IMR-90 (cell line): ENCODE measurements around the gene HDAC6. TPM values are rescaled to one million over a fixed set of nuclear protein-coding genes. Genes with fewer than 3 reads are reported as not detected.

Source experiments
- ATAC-seq: fragments of 200-7000 bp; cut with Tn5 transposase; 2 replicates; pipeline ENCODE4 v1.9.1; 2020; ENCODE audit warnings: low read depth, mild to moderate bottlenecking, moderate library complexity
- BruUV-seq: library from RNA; stranded (reverse); fragments of 400-500 nt; replicated peaks from 2 replicates; lab custom pipeline; 2021; lab: Mats Ljungman, UMichigan
- CTCF ChIA-PET: fragments of 300-600 bp; formaldehyde crosslinking; extraction: SDS; loops from one replicate; lab custom pipeline; 2021; ENCODE audit warnings: antibody characterized with exemption; lab: Yijun Ruan, JAX
- POLR2A ChIA-PET: fragments of 300-600 bp; sonication (Branson Sonifier 250); formaldehyde crosslinking; loops from one replicate; lab custom pipeline; 2022; ENCODE audit warnings: antibody characterized with exemption; ENCODE audit not compliant: unreplicated experiment; lab: Charles Lee
- DNase-seq: peaks from one replicate; pipeline ENCODE4 v3.0.0; 2013
- H2AFZ ChIP-seq: replicated peaks from 2 replicates; pipeline ENCODE3; 2013; ENCODE audit warnings: low read length, mild to moderate bottlenecking; ENCODE audit not compliant: poor library complexity
- H2AK5ac ChIP-seq: 2 replicates; pipeline ENCODE4 v1.6.1; 2013; ENCODE audit warnings: low read depth, low read length, inconsistent platforms
- H2AK9ac ChIP-seq: replicated peaks from 2 replicates; pipeline ENCODE3; 2013; ENCODE audit warnings: mild to moderate bottlenecking, low read depth, low read length, moderate library complexity; ENCODE audit not compliant: poor library complexity
- H2BK120ac ChIP-seq: 2 replicates; pipeline ENCODE4 v1.6.1; 2013; ENCODE audit warnings: low read depth, low read length, inconsistent platforms
- H2BK15ac ChIP-seq: 3 replicates; pipeline ENCODE4 v1.6.1; 2013; ENCODE audit warnings: low read depth, low read length, inconsistent platforms
- H2BK20ac ChIP-seq: 2 replicates; pipeline ENCODE4 v1.6.1; 2013; ENCODE audit warnings: low read depth, mild to moderate bottlenecking, inconsistent platforms, low read length, moderate library complexity
- H2BK5ac ChIP-seq: 2 replicates; pipeline ENCODE4 v1.6.1; 2013; ENCODE audit warnings: mild to moderate bottlenecking, low read depth, low read length, inconsistent platforms; ENCODE audit not compliant: poor library complexity, severe bottlenecking
- H3K14ac ChIP-seq: replicated peaks from 2 replicates; pipeline ENCODE4 v1.6.1; 2013; ENCODE audit warnings: low read depth, low read length, inconsistent platforms
- H3K18ac ChIP-seq: 2 replicates; pipeline ENCODE4 v1.6.1; 2013; ENCODE audit warnings: low read depth, low read length, control low read depth
- H3K23ac ChIP-seq: 2 replicates; pipeline ENCODE4 v1.6.1; 2013; ENCODE audit warnings: low read depth, low read length, inconsistent platforms
- H3K27ac ChIP-seq: 2 replicates; pipeline ENCODE4 v1.5.1; 2013; ENCODE audit warnings: mild to moderate bottlenecking, control low read depth, low read length; ENCODE audit not compliant: insufficient read depth
- H3K27me3 ChIP-seq: 2 replicates; pipeline ENCODE4 v1.6.1; 2013; ENCODE audit warnings: low read length; ENCODE audit not compliant: control insufficient read depth, insufficient read depth
- H3K36me3 ChIP-seq: 2 replicates; pipeline ENCODE4 v1.6.1; 2013; ENCODE audit warnings: low read length, mixed read lengths; ENCODE audit not compliant: control insufficient read depth, insufficient read depth
- H3K4ac ChIP-seq: 2 replicates; pipeline ENCODE4 v1.6.1; 2013; ENCODE audit warnings: low read depth, low read length, inconsistent platforms
- H3K4me1 ChIP-seq: 2 replicates; pipeline ENCODE4 v1.6.1; 2013; ENCODE audit warnings: low read length, mixed read lengths; ENCODE audit not compliant: control insufficient read depth, insufficient read depth
- H3K4me2 ChIP-seq: 2 replicates; pipeline ENCODE4 v1.6.1; 2013; ENCODE audit warnings: low read depth, mild to moderate bottlenecking, control low read depth, low read length, moderate library complexity
- H3K4me3 ChIP-seq: 2 replicates; pipeline ENCODE4 v1.5.1; 2013; ENCODE audit warnings: low read depth, mild to moderate bottlenecking, control low read depth, low read length, moderate library complexity; ENCODE audit not compliant: insufficient read depth
- H3K56ac ChIP-seq: 2 replicates; pipeline ENCODE4 v1.6.1; 2013; ENCODE audit warnings: low read length, inconsistent platforms; ENCODE audit not compliant: insufficient read depth; ENCODE audit errors: extremely low read depth
- H3K79me1 ChIP-seq, 2 experiments: 2 replicates each; pipeline ENCODE4 v1.6.1; 2013; ENCODE audit warnings: low read length in 2 of 2, inconsistent platforms in 1 of 2, low read depth in 1 of 2
- H3K9ac ChIP-seq: 2 replicates; pipeline ENCODE4 v1.6.1; 2013; ENCODE audit warnings: low read depth, low read length, control low read depth
- H3K9me1 ChIP-seq: 2 replicates; pipeline ENCODE4 v1.6.1; 2013; ENCODE audit warnings: low read length, inconsistent platforms; ENCODE audit not compliant: insufficient read depth
- H3K9me3 ChIP-seq: 2 replicates; pipeline ENCODE4 v1.6.1; 2013; ENCODE audit warnings: low read length; ENCODE audit not compliant: control insufficient read depth, insufficient read depth
- H4K20me1 ChIP-seq: 2 replicates; pipeline ENCODE4 v1.6.1; 2013; ENCODE audit warnings: low read length, inconsistent platforms; ENCODE audit not compliant: insufficient read depth
- H4K5ac ChIP-seq: 2 replicates; pipeline ENCODE4 v1.6.1; 2013; ENCODE audit warnings: mild to moderate bottlenecking, low read depth, low read length, control low read depth
- H4K8ac ChIP-seq, 2 experiments: 2 replicates each; pipeline ENCODE4 v1.6.1; 2013; ENCODE audit warnings: low read depth in 2 of 2, low read length in 2 of 2, control low read depth in 1 of 2, inconsistent platforms in 1 of 2
- H4K91ac ChIP-seq: 2 replicates; pipeline ENCODE4 v1.6.1; 2013; ENCODE audit warnings: low read depth, low read length, inconsistent platforms; ENCODE audit not compliant: insufficient read depth
- FOS ChIP-seq: fragments of 150-350 bp; IDR thresholded peaks from 2 replicates; pipeline ENCODE4 v1.6.1; 2016; ENCODE audit warnings: low read depth, low read length
- RAD21 ChIP-seq: IDR thresholded peaks from 2 replicates; pipeline ENCODE4 v1.6.1; 2012; ENCODE audit warnings: low read length, improper control_type of control experiment
- RCOR1 ChIP-seq: IDR thresholded peaks from 2 replicates; pipeline ENCODE4 v1.6.1; 2012; ENCODE audit warnings: mild to moderate bottlenecking, low read length, improper control_type of control experiment; ENCODE audit not compliant: insufficient replicate concordance
- RFX5 ChIP-seq: IDR thresholded peaks from 2 replicates; pipeline ENCODE4 v1.8.0; 2012; ENCODE audit warnings: low read depth, mild to moderate bottlenecking, low read length, moderate library complexity
- USF2 ChIP-seq: fragments of 150-350 bp; IDR thresholded peaks from 2 replicates; pipeline ENCODE4 v1.6.1; 2017; ENCODE audit warnings: mild to moderate bottlenecking, antibody characterized with exemption, low read length, low read depth
- WGBS, 2 experiments: methylation state at CpG; one replicate each; pipeline versions ENCODE4 v1.1.5 to v1.1.7; 2013; ENCODE audit warnings: missing lambda C conversion rate in 2 of 2; ENCODE audit not compliant: insufficient read length in 1 of 2; ENCODE audit errors: extremely low coverage in 2 of 2; 5-methylcytosine and 5-hydroxymethylcytosine counted together
- dilution Hi-C: fragments of 300-500 bp; cut with HindIII; formaldehyde crosslinking; loops from one replicate; pipeline ENCODE4 v1.14.3; 2018; ENCODE audit warnings: low sequenced_read_pairs; ENCODE audit not compliant: unreplicated experiment
- in situ Hi-C: fragments of 300-500 bp; cut with MboI; formaldehyde crosslinking; loops from 3 replicates; pipeline ENCODE4 v1.14.3; 2019; ENCODE audit warnings: low sequenced_read_pairs, inconsistent platforms, mixed read lengths
- intact Hi-C: fragments of 100-400 bp; cut with micrococcal nuclease; formaldehyde crosslinking; loops from 2 replicates; pipeline ENCODE4 v1.10.0; 2022
- polyA plus RNA-seq, 3 experiments: library from polyadenylated mRNA; depleted of rRNA; stranded (reverse); fragments of >200 nt; gene quantifications; 2 replicates each; pipeline ENCODE4 v1.2.3, GENCODE V29; 2012; ENCODE audit warnings: low replicate concordance in 1 of 3
- total RNA-seq: library from RNA; depleted of rRNA; stranded (reverse); fragments of >200 nt; gene quantifications from 2 replicates; pipeline ENCODE4 v1.2.3, GENCODE V29; 2012

The HDAC6 gene
- total and polyA plus RNA-seq, 2 of the 4 experiments (the other 2 are of a cell fraction): 16.8 to 26.3 TPM

GRCh38 chrX:48790477-48790876, 11.4 kb upstream of the HDAC6 start:
- no peak overlapping the region for H4K5ac ChIP-seq
- H3K18ac ChIP-seq: no peak overlapping the region
- no peak overlapping the region for H3K4me3 ChIP-seq
- no peak overlapping the region for H2BK20ac ChIP-seq
- H2AK5ac ChIP-seq: no peak overlapping the region
- BruUV-seq: no TSS peak
- TF ChIP-seq FOS: no peak
- TF ChIP-seq RAD21: no peak
- TF ChIP-seq RCOR1: no peak
- TF ChIP-seq USF2: no peak
- no peak for TF ChIP-seq RFX5
- no peak overlapping the region for H2AK9ac ChIP-seq
- H4K8ac ChIP-seq: no peak overlapping the region
- H3K9me1 ChIP-seq: peaks cover 3% of the 10 kb centered on the region; the same call in 1 of the 2 replicates
- H3K36me3 ChIP-seq: no peaks in the 10 kb centered on the region
- no peak overlapping the region for H3K9ac ChIP-seq
- no peak overlapping the region for H3K23ac ChIP-seq
- intact Hi-C loops (no loop called here), dilution Hi-C loops (no loop called here), in situ Hi-C loops (no loop called here)
- no peak overlapping the region for H3K56ac ChIP-seq
- H3K4me1 ChIP-seq: no peaks in the 10 kb centered on the region; the same call in none of the 2 replicates
- no peak overlapping the region for H3K4me2 ChIP-seq
- no peaks in the 10 kb centered on the region for H3K79me1 ChIP-seq
- 14% methylated on average over 2 of the region's 5 CpGs; no CpG with 5 or more reads in 1 of the 2 experiments for WGBS, 2 experiments
- DNase-seq (no peak), ATAC-seq (no peak)
- no peak overlapping the region for H2BK15ac ChIP-seq
- no peak overlapping the region for H3K27ac ChIP-seq
- H4K20me1 ChIP-seq: no peaks in the 10 kb centered on the region
- no peak overlapping the region for H2BK120ac ChIP-seq
- H3K27me3 ChIP-seq: peaks cover 22% of the 10 kb centered on the region
- no peak overlapping the region for H4K91ac ChIP-seq
- ChIA-PET CTCF (no interaction called here), POLR2A (no interaction called here)
- H3K14ac ChIP-seq: no peak overlapping the region
- no peaks in the 10 kb centered on the region for H3K9me3 ChIP-seq
- no peak overlapping the region for H3K4ac ChIP-seq
- no peak overlapping the region for H2BK5ac ChIP-seq
- no peak overlapping the region for H2AFZ ChIP-seq
